8988T (cell line): Measurements from ENCODE around the gene HDAC6.
A peak's percentile ranks its signal among the peaks of the same experiment; 100 is the strongest.
"Not testable (repeated sequence)": the region's sequence is repeated elsewhere in the genome, so short reads cannot be mapped to it uniquely, and the experiment has no call there.

Experiments
- DNase-seq: peaks from one replicate; pipeline ENCODE4 v3.0.0; 2011

HDAC6 gene

GRCh38 chrX:48790477-48790876, 11.4 kb upstream of the HDAC6 start:
- DNase-seq = no peak

GRCh38 chrX:48791063-48791820, 10.6 kb upstream of the HDAC6 start:
- DNase-seq = no peak

GRCh38 chrX:48792219-48792618, 9.6 kb upstream of the HDAC6 start:
- no peak for DNase-seq

- DNase-seq = no peak
These were observed 7.9 kb upstream of the HDAC6 start for GRCh38 chrX:48793935-48794334.

GRCh38 chrX:48794340-48794910, 7.4 kb upstream of the HDAC6 start:
- no peak for DNase-seq

- DNase-seq = peak; percentile 44
These were observed 6.9 kb upstream of the HDAC6 start for GRCh38 chrX:48794911-48795515.

GRCh38 chrX:48798318-48798717, 3.5 kb upstream of the HDAC6 start:
- DNase-seq = no peak

- no peak for DNase-seq
These were observed 1.1 kb upstream of the HDAC6 start for GRCh38 chrX:48800574-48801279.

GRCh38 chrX:48802089-48802904, 430 bp downstream of the HDAC6 start:
- DNase-seq = peak; percentile 60

GRCh38 chrX:48802905-48803200, 986 bp downstream of the HDAC6 start:
- DNase-seq = no peak

GRCh38 chrX:48806081-48806480, 4.2 kb downstream of the HDAC6 start:
- no peak for DNase-seq

GRCh38 chrX:48813644-48814043, 11.8 kb downstream of the HDAC6 start:
- no peak for DNase-seq

- DNase-seq = no peak
These were observed 12.9 kb downstream of the HDAC6 start for GRCh38 chrX:48814722-48815121.

- DNase-seq = no peak
These were observed 13.4 kb downstream of the HDAC6 start for GRCh38 chrX:48815266-48815665.

- DNase-seq = no peak
These were observed 14.3 kb downstream of the HDAC6 start for GRCh38 chrX:48816014-48816810.

- DNase-seq = no peak
These were observed 16.2 kb downstream of the HDAC6 start for GRCh38 chrX:48818098-48818497.

GRCh38 chrX:48818866-48819265, 17.0 kb downstream of the HDAC6 start:
- no peak for DNase-seq

- DNase-seq = not testable (repeated sequence)
These were observed 17.5 kb downstream of the HDAC6 start for GRCh38 chrX:48819394-48819793.

- DNase-seq = no peak
These were observed 21.2 kb downstream of the HDAC6 start for GRCh38 chrX:48823053-48823452.

GRCh38 chrX:48824066-48824465, 22.2 kb downstream of the HDAC6 start:
- DNase-seq = no peak

GRCh38 chrX:48826135-48826875, 24.4 kb downstream of the HDAC6 start, which contains the start of gene ERAS:
Gene ERAS (plus strand): TSS chrX:48826513. CDS start chrX:48829124, 2,611 bp downstream.
- DNase-seq = no peak
